Astrocyte of the cerebellum (primary cell): ENCODE data around the gene ELMO3.

Experiments
- DNase-seq: peaks from one replicate; pipeline ENCODE4 v3.0.0-alpha.2; 2011; ENCODE audit warnings: low read depth
- H3K4me3 ChIP-seq: 2 replicates; pipeline ENCODE4 v1.5.1; 2011; ENCODE audit warnings: mild to moderate bottlenecking, low read depth, low read length, moderate library complexity
- CTCF ChIP-seq: IDR thresholded peaks from 2 replicates; pipeline ENCODE4 v1.5.1; 2012; ENCODE audit warnings: low read length, low read depth, moderate library complexity, mild to moderate bottlenecking; ENCODE audit errors: missing control alignments
- in situ Hi-C: cut with HindIII; loops from 2 replicates; pipeline ENCODE4 v1.10.0; 2017; ENCODE audit warnings: low sequenced_read_pairs

The ELMO3 gene

GRCh38 chr16:67215706-67216105 is 16.8 kb downstream of the ELMO3 start:
- DNase-seq = no peak
- H3K4me3 ChIP-seq = no peak overlapping the region
- no peak for TF ChIP-seq CTCF
- in situ Hi-C loops = no loop called here

- in situ Hi-C loops = no loop called here
- DNase-seq = no peak
- no peak for TF ChIP-seq CTCF
- no peak overlapping the region for H3K4me3 ChIP-seq
Observed at GRCh38 chr16:67216612-67217490, 17.9 kb downstream of the ELMO3 start.

DNA sequence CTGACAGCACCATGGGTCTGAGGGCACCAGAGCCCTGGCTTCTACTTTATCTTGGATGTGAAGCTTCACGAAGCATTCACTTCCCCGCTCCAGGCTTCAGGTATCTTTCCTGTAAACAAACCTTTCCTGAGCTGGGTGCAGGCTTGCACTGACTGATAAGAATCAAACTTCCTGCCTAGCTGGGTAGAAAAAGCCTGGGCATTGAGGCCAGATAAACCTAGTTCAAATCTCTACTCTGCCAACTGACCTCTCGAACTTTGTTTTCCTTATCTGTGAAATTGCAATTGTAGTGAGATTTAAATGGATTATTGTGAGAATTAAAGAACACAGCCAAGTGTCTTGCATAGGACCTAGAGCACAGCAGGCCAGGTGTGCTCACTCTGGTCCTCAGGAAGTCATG is 25.1 kb downstream of the ELMO3 start:
- DNase-seq = no peak
- no peak overlapping the region for H3K4me3 ChIP-seq
- in situ Hi-C loops = no loop called here
- no peak for TF ChIP-seq CTCF

- no peak for DNase-seq
- TF ChIP-seq CTCF = no peak
- in situ Hi-C loops = no loop called here
- peak overlapping the region; percentile 100 for H3K4me3 ChIP-seq
Observed at GRCh38 chr16:67226295-67226803, 27.4 kb downstream of the ELMO3 start.

GRCh38 chr16:67226804-67227566 is 28.1 kb downstream of the ELMO3 start, which contains the start of gene TMEM208:
Gene TMEM208, plus strand, starts transcription at chr16:67227130. Its CDS starts 89 bp downstream, at chr16:67227219.
- peak; percentile 96 for DNase-seq
- in situ Hi-C loops = no loop called here
- peak within 1 kb of the TSS; percentile 100 for H3K4me3 ChIP-seq
- TF ChIP-seq CTCF = peak; percentile 5

DNA sequence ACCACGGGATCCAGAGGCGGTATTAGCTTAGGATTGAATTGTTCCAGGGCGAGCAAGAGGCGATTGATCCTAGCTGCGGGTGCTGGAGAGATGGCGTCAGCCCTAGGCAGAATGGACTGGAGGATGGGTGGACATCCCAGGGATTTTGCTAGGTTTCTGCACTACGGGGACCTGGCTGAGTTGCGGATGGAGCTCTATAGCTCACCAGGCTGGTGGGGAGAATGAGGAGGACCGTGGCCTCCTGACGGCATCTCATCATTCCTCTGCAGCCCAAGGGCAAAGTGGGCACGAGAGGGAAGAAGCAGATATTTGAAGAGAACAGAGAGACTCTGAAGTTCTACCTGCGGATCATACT is 28.6 kb downstream of the ELMO3 start:
- TF ChIP-seq CTCF = no peak
- DNase-seq = no peak
- peak overlapping the region; percentile 100 for H3K4me3 ChIP-seq
- in situ Hi-C loops = no loop called here
